ENCODE results near the gene UBN2. TPM values are rescaled to one million over a fixed set of nuclear protein-coding genes. Genes with fewer than 3 reads are reported as not detected.

Gene UBN2
- total RNA-seq, 1 donor from 2014 or later, result 51.5 TPM

DNA sequence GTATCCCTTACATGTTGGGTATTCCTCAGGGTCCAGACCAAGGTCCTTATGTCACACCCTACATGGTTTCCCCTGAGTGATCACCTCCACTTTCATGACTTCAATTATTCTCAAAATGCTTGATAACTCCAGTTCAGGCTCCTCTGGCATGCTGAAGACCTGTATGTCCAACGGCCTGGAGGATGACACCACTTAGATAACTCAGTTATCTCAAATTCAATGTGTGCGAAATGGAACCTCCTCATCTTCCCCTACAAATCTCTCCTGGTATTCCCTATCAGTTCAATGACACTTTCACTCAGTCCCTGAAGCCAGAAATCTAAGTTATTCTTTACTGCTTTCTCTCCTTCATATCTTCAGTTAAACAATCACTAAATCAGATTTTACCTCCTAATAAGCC is 120.0 kb downstream of the UBN2 start:
- DNase-seq (ENCODE audit: low spot score, unreplicated experiment), result no peak
- no peak for TF ChIP-seq CTCF (IDR thresholded peaks at IDR 0.05; ENCODE audit: unreplicated experiment)
- no peaks in the 10 kb centered on the region for H3K9me3 Mint-ChIP-seq (ENCODE audit: low read depth)
- H3K27ac Mint-ChIP-seq, result no peak overlapping the region
- H3K4me1 Mint-ChIP-seq (ENCODE audit: low read depth), result no peaks in the 10 kb centered on the region
- H3K36me3 Mint-ChIP-seq (ENCODE audit: insufficient read depth), result peaks cover 23% of the 10 kb centered on the region
- no peaks in the 10 kb centered on the region for H3K27me3 Mint-ChIP-seq
- no peak overlapping the region for H3K4me3 Mint-ChIP-seq (ENCODE audit: low read depth)

DNA sequence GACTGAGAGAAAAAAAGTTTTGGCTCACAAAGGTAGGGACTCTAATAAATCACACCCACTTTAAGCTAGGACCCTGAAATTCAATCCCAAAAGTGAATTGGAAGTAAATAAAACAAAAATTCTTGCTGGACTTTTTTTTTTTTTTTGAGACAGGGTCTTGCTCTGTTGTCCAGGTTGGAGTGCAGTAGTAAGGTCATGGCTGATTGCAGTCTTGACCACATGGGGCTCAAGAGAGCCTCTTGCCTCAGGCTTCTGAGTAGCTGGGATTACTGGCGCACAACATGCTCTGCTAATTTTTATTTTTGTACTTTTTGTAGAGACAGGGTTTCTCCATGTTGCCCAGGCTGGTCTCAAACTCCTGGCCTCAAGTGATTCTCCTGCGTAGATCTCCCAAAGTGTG is 123.7 kb downstream of the UBN2 start:
- no peaks in the 10 kb centered on the region for H3K27me3 Mint-ChIP-seq
- no peak overlapping the region for H3K4me3 Mint-ChIP-seq (ENCODE audit: low read depth)
- no peak for DNase-seq (ENCODE audit: low spot score, unreplicated experiment)
- H3K9me3 Mint-ChIP-seq (ENCODE audit: low read depth), result no peaks in the 10 kb centered on the region
- peaks cover 19% of the 10 kb centered on the region for H3K36me3 Mint-ChIP-seq (ENCODE audit: insufficient read depth)
- H3K27ac Mint-ChIP-seq, result no peak overlapping the region
- H3K4me1 Mint-ChIP-seq (ENCODE audit: low read depth), result peaks cover 4% of the 10 kb centered on the region
- TF ChIP-seq CTCF (IDR thresholded peaks at IDR 0.05; ENCODE audit: unreplicated experiment), result no peak

GRCh38 chr7:139355320-139355719 is 124.3 kb downstream of the UBN2 start:
- Mint-ChIP-seq H3K9me3 (ENCODE audit: low read depth) (no peaks in the 10 kb centered on the region), H3K4me1 (ENCODE audit: low read depth) (peaks cover 4% of the 10 kb centered on the region), H3K27me3 (no peaks in the 10 kb centered on the region), H3K4me3 (ENCODE audit: low read depth) (no peak overlapping the region), H3K36me3 (ENCODE audit: insufficient read depth) (peaks cover 17% of the 10 kb centered on the region), H3K27ac (peak overlapping the region; percentile 14)
- DNase-seq (ENCODE audit: low spot score, unreplicated experiment), result no peak
- no peak for TF ChIP-seq CTCF (IDR thresholded peaks at IDR 0.05; ENCODE audit: unreplicated experiment)

Other genes starting within 250 kb of the UBN2 start
- 43.1 and 45.8 TPM in 2 replicates for gene KIAA1549, start 249.8 kb upstream of the UBN2 start, total RNA-seq
- gene ZC3HAV1L, start 195.2 kb upstream of the UBN2 start, total RNA-seq, result 16.5 and 18.2 TPM in 2 replicates
- 41.2 and 44.6 TPM in 2 replicates for gene ZC3HAV1, start 121.5 kb upstream of the UBN2 start, total RNA-seq
- gene FMC1, start 110.1 kb downstream of the UBN2 start, total RNA-seq, result 17.9 and 18.6 TPM in 2 replicates
- 90.9 and 94.7 TPM in 2 replicates for gene LUC7L2, start 128.7 kb downstream of the UBN2 start, total RNA-seq

Measured in progenitor cell of endocrine pancreas (in vitro differentiated cells).